Stimulated activated CD4-positive, alpha-beta T cell treated with anti-CD3 and anti-CD28 coated beads, Interleukin-1b, Interleukin-23, amount 100 ng/mL, for 4 hours (primary cell): ENCODE measurements around the gene DLGAP1.
A peak's percentile ranks its signal among the peaks of the same experiment; 100 is the strongest.

ENCODE experiments used
- DNase-seq, 2 donors: peaks; one replicate each; pipeline ENCODE4 v3.0.0-alpha.2; 2020; ENCODE audit warnings: low read depth in 2 of 2

DLGAP1 gene

GRCh38 chr18:3692691-3693090 lies 762.4 kb downstream of the DLGAP1 start:
- DNase-seq, result no peak

DNA sequence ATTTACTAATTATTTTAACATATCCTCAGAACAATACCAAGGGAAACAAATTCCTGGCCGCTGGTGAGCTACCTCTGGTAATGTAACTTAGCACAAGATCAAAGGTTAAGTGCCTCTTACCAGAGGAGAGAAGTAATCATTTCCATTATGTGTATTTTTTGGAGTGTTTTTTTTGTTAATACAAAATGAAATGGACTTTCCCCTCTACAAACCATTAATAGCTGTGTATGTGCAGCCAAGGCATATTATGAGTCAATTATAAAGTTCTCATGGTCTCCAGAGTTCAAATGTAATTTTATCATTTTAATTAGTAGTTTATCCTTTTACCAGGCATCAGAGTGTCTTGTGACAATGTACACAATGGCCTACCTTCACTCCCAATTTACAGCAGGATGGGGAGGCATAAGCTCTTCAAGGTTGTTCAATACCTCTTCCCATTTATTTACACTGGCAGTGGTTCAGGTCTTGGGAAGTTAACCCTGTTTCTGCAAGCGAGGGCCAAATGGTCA lies 762.9 kb downstream of the DLGAP1 start:
- no peak for DNase-seq

DNA sequence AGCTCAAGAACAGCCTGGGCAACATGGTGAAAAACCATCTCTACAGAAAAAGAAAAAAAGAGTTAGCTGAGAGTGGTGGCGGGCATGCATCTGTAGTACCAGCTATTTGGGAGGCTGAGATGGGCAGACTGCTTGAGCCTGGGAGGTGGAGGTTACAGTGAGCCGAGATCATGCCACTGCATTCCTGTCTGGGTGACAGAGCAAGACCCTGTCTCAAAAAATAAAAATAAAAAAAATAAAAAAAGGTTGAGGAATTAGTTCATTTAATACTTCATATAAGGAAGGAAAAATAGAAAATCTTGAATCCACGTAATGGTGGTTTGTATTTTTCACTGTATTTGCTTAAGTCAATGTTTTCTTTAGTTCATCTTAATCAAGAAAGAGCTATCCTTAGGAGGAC lies 763.4 kb downstream of the DLGAP1 start:
- DNase-seq, result no peak

DNA sequence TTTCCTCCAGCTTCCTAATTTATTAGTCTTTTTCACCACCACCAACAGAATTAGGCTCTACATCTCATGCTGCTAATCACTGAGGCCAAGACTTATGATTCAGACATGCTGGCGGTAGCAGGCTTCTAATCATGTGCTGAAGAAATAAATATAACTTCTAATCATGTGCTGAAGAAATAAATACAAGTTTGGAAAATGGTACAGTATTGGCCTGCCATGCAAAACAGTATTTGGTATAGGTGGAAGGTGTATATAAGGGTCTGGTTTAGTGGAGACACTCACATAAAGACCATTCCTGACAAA lies 764.4 kb downstream of the DLGAP1 start:
- no peak for DNase-seq

- DNase-seq, result no peak
Observed at GRCh38 chr18:3689986-3690763, 764.9 kb downstream of the DLGAP1 start.

DNA sequence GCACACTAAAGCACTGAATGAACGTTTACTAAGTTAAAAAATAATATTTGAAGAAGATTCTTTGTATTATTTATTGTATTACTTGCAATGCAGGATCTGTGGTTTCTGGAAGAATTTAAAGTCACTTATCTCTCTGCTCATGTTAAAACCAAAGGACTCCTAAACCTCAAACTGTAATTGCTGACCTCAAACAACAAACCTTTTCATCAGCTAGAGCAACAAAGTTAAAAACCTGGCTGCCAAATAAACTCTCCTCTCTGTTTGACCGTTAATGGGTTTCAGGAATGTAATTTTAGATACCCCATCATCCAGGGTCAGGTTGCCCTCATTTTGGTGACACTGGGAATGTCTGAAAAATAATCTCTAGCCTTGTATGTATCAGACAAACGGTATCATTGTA lies 766.0 kb downstream of the DLGAP1 start:
- DNase-seq, result no peak

GRCh38 chr18:3688690-3689089 lies 766.4 kb downstream of the DLGAP1 start:
- no peak for DNase-seq

- DNase-seq, result no peak
Observed at GRCh38 chr18:3683483-3683882, 771.6 kb downstream of the DLGAP1 start.

GRCh38 chr18:3682061-3682460 lies 773.0 kb downstream of the DLGAP1 start:
- DNase-seq, result no peak

DNA sequence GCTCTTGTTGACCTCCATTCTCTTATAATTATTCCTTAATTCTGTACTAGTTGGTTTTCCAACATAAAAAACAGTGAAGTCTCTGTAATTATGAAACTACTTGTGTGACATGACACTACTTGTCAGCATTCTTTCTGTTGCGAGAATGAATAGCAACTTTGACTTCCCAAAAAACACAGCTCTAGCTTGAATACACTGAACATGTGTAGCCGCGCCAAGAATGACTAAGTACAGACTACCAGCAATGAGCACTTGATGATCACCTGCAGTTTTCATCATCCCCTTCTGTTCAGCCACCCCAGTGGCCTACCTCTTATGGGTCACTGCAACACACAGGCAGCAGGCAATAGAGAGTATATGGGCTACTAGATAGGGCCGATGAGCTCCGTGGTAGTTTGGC lies 775.9 kb downstream of the DLGAP1 start:
- no peak for DNase-seq

DNA sequence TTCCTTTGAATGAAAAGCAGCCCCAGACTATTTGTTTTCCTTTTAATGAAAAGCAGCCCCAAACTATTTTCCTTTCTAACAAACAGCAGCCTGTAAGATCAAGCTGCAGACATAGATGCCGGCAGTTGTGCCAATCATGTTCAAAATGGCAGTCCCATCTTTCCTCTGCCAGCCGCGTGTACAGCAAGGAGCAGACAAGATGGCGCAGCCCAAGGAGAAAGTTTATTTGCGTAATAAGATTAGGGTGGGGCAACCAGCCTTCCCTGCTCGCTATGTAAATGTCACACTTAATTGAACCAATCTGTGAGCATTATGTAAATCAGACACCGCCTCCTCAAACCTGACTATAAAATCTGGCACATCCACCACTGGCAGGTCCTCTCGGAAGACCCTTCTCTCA lies 779.1 kb downstream of the DLGAP1 start:
- DNase-seq, result no peak

GRCh38 chr18:3675446-3675845 lies 779.7 kb downstream of the DLGAP1 start:
- DNase-seq, result no peak

DNA sequence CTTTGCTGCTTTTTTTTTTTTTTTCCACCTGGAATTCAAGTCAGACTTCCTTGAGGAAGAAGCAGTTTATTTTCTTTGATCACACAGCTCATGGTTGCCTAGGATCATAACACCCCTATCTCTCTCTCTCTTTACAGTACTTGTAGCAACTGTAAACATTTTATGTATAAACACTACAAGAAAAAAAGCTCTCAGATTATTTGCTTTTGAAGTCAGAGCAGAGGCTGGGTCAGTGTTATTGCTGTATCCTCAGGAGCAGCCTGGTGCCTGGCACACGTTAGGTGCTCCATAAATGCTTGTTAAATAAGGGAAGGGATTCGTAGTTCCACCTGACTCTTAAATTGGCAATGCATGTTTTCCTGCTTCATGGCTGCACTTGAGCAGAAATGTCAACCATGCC lies 783.9 kb downstream of the DLGAP1 start:
- DNase-seq, result no peak

GRCh38 chr18:3669376-3669775 lies 785.7 kb downstream of the DLGAP1 start:
- no peak for DNase-seq

GRCh38 chr18:3667255-3668137 lies 787.6 kb downstream of the DLGAP1 start:
- no peak for DNase-seq

DNA sequence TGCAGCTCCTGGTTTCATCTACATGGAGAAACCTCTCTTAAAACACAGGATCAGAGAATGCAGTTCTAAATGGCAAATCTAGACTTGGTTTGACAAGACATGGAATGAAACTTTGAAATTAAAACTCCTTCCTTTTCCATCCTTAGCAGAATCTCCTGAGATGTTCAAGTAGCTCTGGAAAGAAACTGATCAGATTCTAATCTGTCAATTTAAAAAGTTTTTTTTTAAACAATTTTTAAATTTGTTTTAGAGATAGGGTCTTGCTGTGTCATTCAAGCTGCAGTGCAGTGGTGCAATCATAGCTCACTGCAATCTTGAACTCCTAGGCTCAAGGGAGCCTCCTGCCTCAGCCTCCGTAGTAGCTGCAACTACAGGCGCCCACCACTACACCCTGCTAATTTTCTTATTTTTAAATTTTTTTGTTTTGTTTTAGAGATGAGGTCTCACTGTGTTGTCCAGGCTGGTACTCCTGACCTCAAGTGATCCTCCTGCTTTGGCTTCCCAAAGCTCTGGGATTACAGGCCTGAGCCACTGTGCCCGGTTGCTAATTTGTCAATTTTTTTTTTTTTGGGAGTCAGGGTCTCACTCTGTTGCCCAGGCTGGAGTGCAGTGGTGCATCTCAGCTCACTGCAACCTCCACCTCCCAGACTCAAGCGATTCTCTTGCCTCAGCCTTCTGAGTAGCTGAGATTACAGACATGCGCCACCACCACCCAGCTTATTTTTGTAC lies 788.4 kb downstream of the DLGAP1 start:
- DNase-seq, result no peak

- DNase-seq, result peak; percentile 54 to 73
Observed at GRCh38 chr18:3665780-3666525, 789.2 kb downstream of the DLGAP1 start.

- DNase-seq, result no peak
Observed at GRCh38 chr18:3665204-3665603, 789.9 kb downstream of the DLGAP1 start.

DNA sequence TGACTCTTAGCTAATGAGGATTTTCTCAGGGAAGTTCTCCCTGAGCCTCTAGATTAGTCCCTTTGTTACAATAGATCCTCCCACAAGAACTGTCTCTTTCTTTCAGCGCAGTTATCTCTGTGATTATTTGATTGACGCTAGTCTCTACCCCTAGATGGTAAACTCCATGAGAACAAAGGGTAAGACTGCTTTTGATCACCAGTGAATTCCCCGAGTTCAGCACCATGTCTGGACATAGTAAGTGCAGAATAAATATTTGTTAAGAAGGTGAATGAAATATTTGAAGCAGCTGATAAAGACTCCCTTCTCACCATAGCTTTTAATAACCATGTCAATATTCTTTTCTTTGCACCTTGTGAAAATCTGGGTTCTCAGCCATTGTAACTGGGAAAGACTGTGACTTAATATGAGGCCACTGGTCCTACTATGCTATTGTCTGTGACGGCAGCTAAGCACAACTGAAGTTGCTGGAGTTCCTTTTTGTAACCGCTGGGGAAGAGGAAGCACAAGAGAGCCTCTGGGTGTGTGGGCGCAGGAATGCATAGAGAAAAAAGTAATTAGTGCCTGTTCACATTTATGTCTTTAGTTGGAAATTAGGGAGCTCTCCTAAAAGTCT lies 790.4 kb downstream of the DLGAP1 start:
- no peak for DNase-seq

GRCh38 chr18:3663870-3664512 lies 791.1 kb downstream of the DLGAP1 start:
- no peak for DNase-seq

- DNase-seq, result no peak
Observed at GRCh38 chr18:3661989-3662388, 793.1 kb downstream of the DLGAP1 start.
